22Rv1 (cell line): Measurements from ENCODE around the gene MLLT10.

Experiments used
- ZFX ChIP-seq: fragments of 450-650 bp; IDR thresholded peaks from 2 replicates; pipeline ENCODE4 v1.6.1; 2017; ENCODE audit warnings: antibody characterized with exemption, borderline replicate concordance
- TF ChIP-seq, protein P1 (sequence below): fragments of 450-650 bp; IDR thresholded peaks from 2 replicates; pipeline ENCODE4 v1.5.1; 2017; ENCODE audit warnings: mild to moderate bottlenecking

DNA sequence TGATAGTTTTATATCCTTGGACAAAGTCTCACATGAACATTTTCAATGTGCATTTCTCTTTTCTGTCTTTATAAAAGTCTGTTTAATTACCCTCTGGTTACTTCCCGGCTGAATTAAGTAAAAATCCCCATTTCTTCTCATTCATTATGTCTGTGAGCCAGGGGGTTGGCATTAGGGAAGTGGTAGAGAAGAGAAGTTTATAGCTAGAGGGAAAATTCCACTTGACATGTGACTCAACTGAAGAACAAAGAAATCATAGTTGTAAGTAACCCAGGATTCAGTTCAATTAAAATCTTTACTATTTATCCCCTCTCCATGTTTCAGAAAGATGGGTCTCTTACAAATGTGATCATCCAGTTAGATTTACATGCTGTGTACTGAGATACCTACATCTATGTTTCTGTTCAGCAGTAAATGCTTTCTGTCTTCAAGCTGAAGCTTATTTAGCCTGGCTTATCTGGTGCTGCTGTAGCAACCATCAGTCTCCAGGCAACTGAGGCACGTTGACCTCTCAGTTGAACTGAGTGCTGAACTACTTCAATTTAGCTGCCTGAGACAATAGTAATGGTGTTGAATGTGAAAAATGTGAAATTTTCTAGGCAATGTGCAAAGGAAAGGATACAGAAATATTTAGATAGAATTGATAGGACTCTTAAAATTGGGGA lies 181.6 kb downstream of the MLLT10 start:
- TF ChIP-seq, protein P1, sequence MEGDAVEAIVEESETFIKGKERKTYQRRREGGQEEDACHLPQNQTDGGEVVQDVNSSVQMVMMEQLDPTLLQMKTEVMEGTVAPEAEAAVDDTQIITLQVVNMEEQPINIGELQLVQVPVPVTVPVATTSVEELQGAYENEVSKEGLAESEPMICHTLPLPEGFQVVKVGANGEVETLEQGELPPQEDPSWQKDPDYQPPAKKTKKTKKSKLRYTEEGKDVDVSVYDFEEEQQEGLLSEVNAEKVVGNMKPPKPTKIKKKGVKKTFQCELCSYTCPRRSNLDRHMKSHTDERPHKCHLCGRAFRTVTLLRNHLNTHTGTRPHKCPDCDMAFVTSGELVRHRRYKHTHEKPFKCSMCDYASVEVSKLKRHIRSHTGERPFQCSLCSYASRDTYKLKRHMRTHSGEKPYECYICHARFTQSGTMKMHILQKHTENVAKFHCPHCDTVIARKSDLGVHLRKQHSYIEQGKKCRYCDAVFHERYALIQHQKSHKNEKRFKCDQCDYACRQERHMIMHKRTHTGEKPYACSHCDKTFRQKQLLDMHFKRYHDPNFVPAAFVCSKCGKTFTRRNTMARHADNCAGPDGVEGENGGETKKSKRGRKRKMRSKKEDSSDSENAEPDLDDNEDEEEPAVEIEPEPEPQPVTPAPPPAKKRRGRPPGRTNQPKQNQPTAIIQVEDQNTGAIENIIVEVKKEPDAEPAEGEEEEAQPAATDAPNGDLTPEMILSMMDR = no peak
- no peak for TF ChIP-seq ZFX
